Measurements from ENCODE around the gene DCUN1D4. TPM values are rescaled to one million over a fixed set of nuclear protein-coding genes. Genes with fewer than 3 reads are reported as not detected.

The DCUN1D4 gene
- total and polyA plus RNA-seq, 12 donors, result 11.0 to 48.7 (median 37.0) TPM

DNA sequence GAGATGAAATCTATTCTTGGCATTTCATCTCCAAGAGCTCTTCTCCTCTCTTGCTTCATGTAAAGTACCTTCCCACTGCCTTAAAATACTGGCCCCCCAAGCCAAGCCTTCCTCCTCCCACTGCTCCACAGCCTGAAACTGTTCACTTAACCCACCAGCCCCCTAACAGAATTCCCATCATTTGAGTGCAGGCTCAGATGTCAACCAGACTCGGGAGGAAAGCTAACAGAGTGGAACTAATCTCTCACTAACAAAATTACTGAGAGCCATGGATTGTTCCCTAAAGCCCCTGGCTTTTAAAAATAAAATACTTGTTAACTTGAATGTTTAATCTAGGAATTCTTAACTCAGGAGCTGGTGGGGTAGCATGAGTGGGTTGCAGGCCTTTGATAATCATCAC lies 7.1 kb upstream of the DCUN1D4 start:
- DNase-seq, result no peak
- 48 to 57% methylated on average over 1 of the region's 1 CpG for WGBS, 2 donors
- Histone ChIP-seq H3K27ac (no peak overlapping the region), H3K4me3 (no peak overlapping the region), H3K4me1 (peaks cover 0 to 7% (median 0%) of the 10 kb centered on the region in 9 donors), H3K27me3 (peaks cover 0 to 3% (median 0%) of the 10 kb centered on the region in 7 donors), H3K36me3 (no peaks in the 10 kb centered on the region), H3K9me3 (no peaks in the 10 kb centered on the region)
- intact Hi-C loops (cut with DNase I), result no loop called here
- ATAC-seq, result no peak
- TF ChIP-seq, protein P1, sequence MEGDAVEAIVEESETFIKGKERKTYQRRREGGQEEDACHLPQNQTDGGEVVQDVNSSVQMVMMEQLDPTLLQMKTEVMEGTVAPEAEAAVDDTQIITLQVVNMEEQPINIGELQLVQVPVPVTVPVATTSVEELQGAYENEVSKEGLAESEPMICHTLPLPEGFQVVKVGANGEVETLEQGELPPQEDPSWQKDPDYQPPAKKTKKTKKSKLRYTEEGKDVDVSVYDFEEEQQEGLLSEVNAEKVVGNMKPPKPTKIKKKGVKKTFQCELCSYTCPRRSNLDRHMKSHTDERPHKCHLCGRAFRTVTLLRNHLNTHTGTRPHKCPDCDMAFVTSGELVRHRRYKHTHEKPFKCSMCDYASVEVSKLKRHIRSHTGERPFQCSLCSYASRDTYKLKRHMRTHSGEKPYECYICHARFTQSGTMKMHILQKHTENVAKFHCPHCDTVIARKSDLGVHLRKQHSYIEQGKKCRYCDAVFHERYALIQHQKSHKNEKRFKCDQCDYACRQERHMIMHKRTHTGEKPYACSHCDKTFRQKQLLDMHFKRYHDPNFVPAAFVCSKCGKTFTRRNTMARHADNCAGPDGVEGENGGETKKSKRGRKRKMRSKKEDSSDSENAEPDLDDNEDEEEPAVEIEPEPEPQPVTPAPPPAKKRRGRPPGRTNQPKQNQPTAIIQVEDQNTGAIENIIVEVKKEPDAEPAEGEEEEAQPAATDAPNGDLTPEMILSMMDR (IDR thresholded peaks at IDR 0.05), result no peak

DNA sequence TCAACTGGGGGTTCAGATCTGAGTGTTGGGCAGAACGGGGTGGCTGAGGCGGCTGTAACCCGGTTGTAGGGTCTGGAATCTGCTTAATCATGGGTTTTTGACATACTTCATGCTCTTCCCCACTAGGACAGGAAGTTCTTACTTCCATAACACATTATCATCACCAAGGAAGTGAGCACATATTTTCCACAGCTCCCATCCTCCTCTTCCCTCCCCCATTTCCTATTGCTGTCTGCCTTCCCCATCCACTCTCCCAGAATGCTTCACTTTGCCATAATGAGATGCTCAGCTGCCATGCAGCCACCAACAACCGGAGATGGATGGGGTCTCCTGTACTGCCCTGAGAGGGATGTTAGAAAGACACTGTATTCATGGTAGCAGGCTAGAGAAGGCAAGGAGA lies 6.4 kb upstream of the DCUN1D4 start:
- TF ChIP-seq, protein P1 (IDR thresholded peaks at IDR 0.05), result no peak
- DNase-seq, result no peak
- WGBS, 2 donors, result 52 to 68% methylated on average over 4 of the region's 4 CpGs
- Histone ChIP-seq H3K4me3 (no peak overlapping the region), H3K27ac (no peak overlapping the region), H3K36me3 (no peaks in the 10 kb centered on the region), H3K4me1 (peaks cover 0 to 7% (median 0%) of the 10 kb centered on the region in 9 donors), H3K9me3 (no peaks in the 10 kb centered on the region), H3K27me3 (peaks cover 0 to 3% (median 0%) of the 10 kb centered on the region in 7 donors)
- peak in 5 of 8 donors; percentile 16 to 51 (median 28) for ATAC-seq
- intact Hi-C loops (cut with DNase I), result no loop called here

DNA sequence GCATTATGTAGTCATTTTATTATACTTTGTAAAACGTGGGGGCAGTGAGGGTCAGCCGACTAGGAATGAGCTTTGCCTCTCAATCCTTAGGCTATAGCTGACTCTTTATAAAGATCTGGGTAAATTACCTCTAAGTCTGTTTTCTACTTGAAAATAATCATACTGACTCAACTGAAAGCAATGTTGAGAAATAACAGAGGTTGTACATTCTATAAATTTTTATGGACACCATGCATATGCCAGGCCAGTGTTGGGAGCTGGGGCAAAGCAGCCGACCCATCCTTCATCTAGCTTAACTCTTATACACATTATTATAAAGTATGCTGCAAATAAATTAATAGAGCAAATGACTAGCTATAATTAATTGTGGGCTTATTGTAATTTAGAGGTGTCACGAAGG lies 2.2 kb upstream of the DCUN1D4 start:
- Histone ChIP-seq H3K9me3 (no peaks in the 10 kb centered on the region), H3K4me1 (peaks cover 0 to 24% (median 16%) of the 10 kb centered on the region in 9 donors), H3K36me3 (no peaks in the 10 kb centered on the region), H3K27ac (no peak overlapping the region), H3K4me3 (no peak overlapping the region), H3K27me3 (no peaks in the 10 kb centered on the region)
- intact Hi-C loops (cut with DNase I), result loop anchor here in 7 of 10 donors (5.0 to 10.0 kb wide), 5 partner anchors 57 to 197 kb away; partner anchors contain the start of genes SGCB (in 5 of the 7) and LRRC66 (in 1 of the 7)
- WGBS, 2 donors, result 89 to 94% methylated on average over 4 of the region's 4 CpGs
- TF ChIP-seq, protein P1 (IDR thresholded peaks at IDR 0.05), result no peak
- no peak for DNase-seq
- no peak for ATAC-seq

DNA sequence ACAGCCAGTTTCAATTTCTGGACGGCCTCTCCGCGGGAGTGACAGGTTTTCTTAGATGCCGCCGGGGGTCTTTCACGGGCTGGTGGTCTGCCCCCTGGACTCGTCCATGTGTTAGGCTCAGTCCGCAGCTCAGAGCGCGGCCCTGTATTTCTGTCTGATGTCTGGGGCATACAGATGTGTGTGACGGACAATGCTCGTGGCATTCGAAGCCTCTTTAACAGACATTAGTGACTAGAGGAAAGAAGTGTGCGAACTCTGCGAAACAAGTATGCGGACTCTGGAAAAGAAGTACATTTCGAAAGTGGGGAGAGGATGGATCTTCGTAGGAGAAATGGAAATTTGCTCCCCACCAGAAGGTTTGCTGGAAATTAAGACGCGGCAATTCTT lies 793 bp upstream of the DCUN1D4 start:
- 0 to 1% methylated on average over 20 of the region's 20 CpGs for WGBS, 2 donors
- DNase-seq (peak; percentile 8 to 14), ATAC-seq (no peak)
- intact Hi-C loops (cut with DNase I), result loop anchor here in 7 of 10 donors (2.0 to 10.0 kb wide), 6 partner anchors 55 to 195 kb away; partner anchors contain the start of genes SGCB (in 5 of the 7) and LRRC66 (in 1 of the 7)
- Histone ChIP-seq H3K27me3 (no peaks in the 10 kb centered on the region), H3K9me3 (no peaks in the 10 kb centered on the region), H3K4me3 (peak overlapping the region; percentile 34 to 97 (median 80)), H3K36me3 (no peaks in the 10 kb centered on the region), H3K4me1 (peaks cover 0 to 26% (median 16%) of the 10 kb centered on the region in 9 donors), H3K27ac (peak overlapping the region; percentile 10 to 94 (median 90))
- TF ChIP-seq, protein P1 (IDR thresholded peaks at IDR 0.05), result no peak
